Muscle of arm (tissue), 12 donors: ENCODE data around the gene GALNT9. TPM values are rescaled to one million over a fixed set of nuclear protein-coding genes. Genes with fewer than 3 reads are reported as not detected.
"Not testable (repeated sequence)": the region's sequence is repeated elsewhere in the genome, so short reads cannot be mapped to it uniquely, and the experiment has no call there.

ENCODE experiments used
- DNase-seq: peaks from one replicate; pipeline ENCODE4 v3.0.0-alpha.2; 2013
- polyA plus RNA-seq, 12 donors: library from polyadenylated mRNA; unstranded; fragments of 120-200 nt; gene quantifications; one replicate each; pipeline ENCODE4 v1.2.1, GENCODE V29; 2013; ENCODE audit not compliant: insufficient read length in 12 of 12

The GALNT9 gene
- polyA plus RNA-seq, 12 donors: 0.75 to 10.6 (median 1.6) TPM; not detected in 2

GRCh38 chr12:132359551-132359950 is 30.2 kb upstream of the GALNT9 start:
- DNase-seq: no peak

- DNase-seq: not testable (repeated sequence)
Observed at GRCh38 chr12:132358241-132359225, 29.1 kb upstream of the GALNT9 start.

- no peak for DNase-seq
Observed at GRCh38 chr12:132357623-132358186, 28.3 kb upstream of the GALNT9 start.

- DNase-seq: peak; percentile 38
Observed at GRCh38 chr12:132356691-132357622, 27.6 kb upstream of the GALNT9 start.

- no peak for DNase-seq
Observed at GRCh38 chr12:132355742-132356681, 26.6 kb upstream of the GALNT9 start.

- DNase-seq: no peak
Observed at GRCh38 chr12:132354982-132355680, 25.7 kb upstream of the GALNT9 start.

- no peak for DNase-seq
Observed at GRCh38 chr12:132354211-132354981, 25.0 kb upstream of the GALNT9 start.

GRCh38 chr12:132353811-132354210 is 24.4 kb upstream of the GALNT9 start:
- DNase-seq: no peak

GRCh38 chr12:132352896-132353800 is 23.8 kb upstream of the GALNT9 start:
- no peak for DNase-seq

GRCh38 chr12:132351751-132352495 is 22.5 kb upstream of the GALNT9 start:
- DNase-seq: no peak

- DNase-seq: no peak
Observed at GRCh38 chr12:132349501-132350131, 20.2 kb upstream of the GALNT9 start.

- no peak for DNase-seq
Observed at GRCh38 chr12:132348176-132348575, 18.8 kb upstream of the GALNT9 start.

GRCh38 chr12:132347176-132347855 is 17.9 kb upstream of the GALNT9 start:
- no peak for DNase-seq

GRCh38 chr12:132346471-132347175 is 17.2 kb upstream of the GALNT9 start:
- no peak for DNase-seq

GRCh38 chr12:132345561-132346200 is 16.3 kb upstream of the GALNT9 start:
- no peak for DNase-seq
